Immature natural killer cell (primary cell): ENCODE measurements around the gene IMMP2L. TPM values are rescaled to one million over a fixed set of nuclear protein-coding genes. Genes with fewer than 3 reads are reported as not detected.
"Not testable (repeated sequence)": the region's sequence is repeated elsewhere in the genome, so short reads cannot be mapped to it uniquely, and the experiment has no call there.

Experiments
- DNase-seq, 3 donors: peaks; one replicate each; pipeline ENCODE4 v3.0.0; 2022; ENCODE audit warnings: mixed read lengths in 1 of 3
- H3K27ac Mint-ChIP-seq, 6 donors: one replicate each; pipeline ENCODE4 v1.8.0; 2020; ENCODE audit warnings: mixed read lengths in 6 of 6, mild to moderate bottlenecking in 5 of 6, inconsistent platforms in 4 of 6, moderate library complexity in 3 of 6
- H3K27me3 Mint-ChIP-seq, 3 donors: one replicate each; pipeline ENCODE4 v1.8.0; 2020 to 2021; ENCODE audit warnings: low read depth in 3 of 3, mild to moderate bottlenecking in 3 of 3, mixed read lengths in 3 of 3, moderate library complexity in 3 of 3, inconsistent platforms in 1 of 3
- H3K36me3 Mint-ChIP-seq, 3 donors: one replicate each; pipeline ENCODE4 v1.8.0; 2020; ENCODE audit warnings: mixed read lengths in 3 of 3, inconsistent platforms in 2 of 3, mild to moderate bottlenecking in 2 of 3
- H3K4me1 Mint-ChIP-seq, 2 donors: one replicate each; pipeline ENCODE4 v1.8.0; 2020; ENCODE audit warnings: inconsistent platforms in 2 of 2, mild to moderate bottlenecking in 2 of 2, mixed read lengths in 2 of 2, moderate library complexity in 1 of 2
- H3K4me3 Mint-ChIP-seq, 5 donors: one replicate each; pipeline ENCODE4 v1.8.0; 2020; ENCODE audit warnings: mild to moderate bottlenecking in 5 of 5, mixed read lengths in 5 of 5, inconsistent platforms in 3 of 5, moderate library complexity in 3 of 5
- H3K9me3 Mint-ChIP-seq, 6 donors: one replicate each; pipeline ENCODE4 v1.8.0; 2020; ENCODE audit warnings: mild to moderate bottlenecking in 6 of 6, mixed read lengths in 6 of 6, inconsistent platforms in 4 of 6, moderate library complexity in 3 of 6
- polyA plus RNA-seq, 3 donors: library from polyadenylated mRNA; unstranded; fragments of 300-500 nt; fragmentation: Illumina TruSeq; gene quantifications; one replicate each; pipeline ENCODE4 v1.2.3, GENCODE V29; 2021

Gene IMMP2L
- polyA plus RNA-seq, 3 donors from 2014 or later = 17.0 to 20.7 TPM; not detected in 1

DNA sequence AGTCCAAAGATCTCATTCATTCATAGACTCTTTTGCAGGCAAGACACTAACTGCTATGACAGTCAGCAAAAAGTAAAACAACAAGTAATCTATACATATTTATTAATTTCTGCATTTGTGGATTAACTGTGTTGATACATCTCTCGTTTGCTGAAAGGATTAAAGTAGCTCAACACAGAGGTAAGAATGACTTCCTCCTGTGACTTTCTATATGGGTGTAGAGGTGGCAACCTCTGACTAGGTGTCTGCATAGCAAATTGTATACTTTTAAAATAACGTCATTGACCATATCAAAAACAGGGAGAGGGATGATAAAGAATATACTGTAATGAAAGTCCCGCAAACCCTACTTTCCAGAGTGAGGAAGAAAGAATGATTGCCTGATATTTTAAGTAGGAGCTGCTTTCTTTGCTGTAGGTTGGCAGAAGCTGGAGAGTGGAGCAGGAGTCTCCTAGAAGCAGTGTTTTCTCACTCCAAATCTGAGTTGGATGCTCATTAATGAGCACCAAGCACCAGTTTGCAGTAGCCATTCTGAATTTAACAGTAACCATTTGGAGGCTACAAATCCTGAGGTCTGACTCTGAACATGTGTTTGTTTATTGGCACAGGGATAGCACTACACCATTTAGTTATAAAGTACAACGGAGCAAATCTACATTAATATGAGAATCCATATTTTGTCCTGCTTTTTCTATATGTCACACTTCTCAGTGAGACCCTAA, 480.6 kb downstream of the IMMP2L start:
- Mint-ChIP-seq H3K4me3 (no peak overlapping the region), H3K36me3 (no peaks in the 10 kb centered on the region), H3K27ac (no peak overlapping the region), H3K4me1 (peaks cover 22 to 29% of the 10 kb centered on the region in 2 donors), H3K9me3 (no peaks in the 10 kb centered on the region), H3K27me3 (no peaks in the 10 kb centered on the region)
- no peak for DNase-seq

DNA sequence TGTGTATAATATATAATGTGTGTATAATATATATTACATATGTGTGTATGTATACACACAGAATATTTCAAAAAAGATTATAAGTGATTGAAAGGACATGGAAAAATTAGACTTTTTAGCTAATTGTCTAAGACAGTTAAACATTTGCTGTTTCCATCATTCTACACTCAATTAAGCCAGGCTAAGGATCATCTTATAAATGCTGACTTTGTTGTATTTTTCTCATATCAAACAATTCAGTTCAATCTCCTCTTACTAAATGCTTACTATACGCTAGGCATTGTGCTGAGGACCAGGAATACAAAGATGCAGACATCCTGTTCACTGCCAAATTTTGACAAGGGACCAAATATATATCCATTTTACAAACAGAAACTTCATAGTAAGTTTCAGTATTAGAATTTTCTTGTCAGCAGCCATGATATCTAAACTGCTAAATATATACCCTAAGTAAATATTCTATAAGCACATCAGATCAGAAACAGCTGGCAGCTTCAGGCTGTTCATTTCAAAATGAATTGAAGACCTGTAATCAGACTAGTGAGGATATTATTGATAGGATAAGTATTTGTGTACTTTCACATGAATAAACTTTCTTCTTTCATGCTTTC, 481.7 kb downstream of the IMMP2L start:
- H3K36me3 Mint-ChIP-seq = no peaks in the 10 kb centered on the region
- H3K27ac Mint-ChIP-seq = no peak overlapping the region
- no peak overlapping the region for H3K4me3 Mint-ChIP-seq

DNA sequence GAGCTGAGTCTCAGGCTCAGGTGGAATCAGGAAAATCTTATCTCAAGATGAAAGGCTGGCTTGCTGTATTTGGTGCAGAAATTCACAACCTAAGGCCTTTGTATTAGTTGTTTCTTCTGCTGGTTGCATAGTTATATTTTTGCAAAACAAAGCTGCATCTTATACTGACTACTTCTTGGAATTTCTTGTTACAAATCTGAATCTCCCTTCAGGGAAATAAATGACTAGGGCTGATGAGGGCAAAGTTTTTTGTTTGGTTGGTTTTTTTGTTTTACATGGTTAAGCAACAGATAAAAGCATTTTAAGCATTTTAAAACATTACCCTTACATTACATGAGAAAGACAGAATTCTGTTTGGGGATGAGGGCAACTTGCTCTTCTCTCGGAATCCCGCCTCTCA, 485.3 kb downstream of the IMMP2L start:
- H3K27me3 Mint-ChIP-seq = no peaks in the 10 kb centered on the region
- no peak overlapping the region for H3K27ac Mint-ChIP-seq
- no peaks in the 10 kb centered on the region for H3K36me3 Mint-ChIP-seq
- peaks cover 15 to 17% of the 10 kb centered on the region in 2 donors for H3K4me1 Mint-ChIP-seq
- no peak overlapping the region for H3K4me3 Mint-ChIP-seq
- H3K9me3 Mint-ChIP-seq = peaks cover 0 to 11% (median 3%) of the 10 kb centered on the region in 6 donors
- no peak for DNase-seq

More for the DNA sequence above, 481.7 kb downstream of the IMMP2L start:
- no peak for DNase-seq
- Mint-ChIP-seq H3K4me1 (peaks cover 22 to 29% of the 10 kb centered on the region in 2 donors), H3K27me3 (no peaks in the 10 kb centered on the region), H3K9me3 (peaks cover 0 to 5% (median 0%) of the 10 kb centered on the region in 6 donors)

DNA sequence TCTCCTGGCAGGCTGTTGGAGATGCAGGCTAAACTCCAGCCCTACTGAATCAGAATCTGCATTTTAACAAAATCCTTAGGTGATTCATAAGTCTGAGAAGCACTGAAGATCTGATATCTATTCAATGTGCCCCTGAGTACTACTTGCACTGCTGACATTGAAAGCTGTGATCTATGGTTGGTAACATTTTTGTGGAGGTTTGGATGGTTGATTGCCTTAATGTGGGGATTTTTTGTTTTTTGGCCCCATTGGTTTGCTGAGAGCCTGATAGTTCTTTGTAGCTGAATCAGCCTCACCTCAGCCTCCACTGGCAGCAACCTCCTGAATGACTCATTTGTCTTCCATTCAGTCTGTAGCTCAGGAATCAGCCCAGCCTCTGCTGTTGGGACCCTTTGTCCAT, 486.1 kb downstream of the IMMP2L start:
- DNase-seq = no peak
- Mint-ChIP-seq H3K4me3 (no peak overlapping the region), H3K27me3 (no peaks in the 10 kb centered on the region), H3K4me1 (peaks cover 10 to 13% of the 10 kb centered on the region in 2 donors), H3K9me3 (peaks cover 0 to 13% (median 3%) of the 10 kb centered on the region in 6 donors), H3K27ac (no peak overlapping the region), H3K36me3 (no peaks in the 10 kb centered on the region)

DNA sequence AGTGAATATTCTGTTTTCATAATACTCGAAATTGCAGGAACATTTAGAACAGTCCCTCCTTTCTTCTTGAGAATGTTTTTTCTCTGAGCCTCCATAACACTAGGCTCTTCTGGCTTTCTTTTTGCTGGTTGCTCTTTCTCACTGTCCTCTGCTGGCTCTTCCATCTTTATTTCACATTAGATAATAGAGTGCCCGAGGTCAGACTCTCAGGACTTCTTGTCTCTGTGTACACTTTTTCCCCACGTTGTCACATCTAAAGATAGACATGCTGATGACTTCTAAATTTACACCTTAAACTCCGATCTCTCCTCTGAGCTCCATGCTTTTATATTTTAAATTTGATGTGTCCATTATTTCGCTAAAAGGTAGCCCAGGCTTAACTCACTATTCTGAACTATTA, 486.8 kb downstream of the IMMP2L start:
- H3K4me3 Mint-ChIP-seq = no peak overlapping the region
- H3K9me3 Mint-ChIP-seq = peaks cover 0 to 13% (median 3%) of the 10 kb centered on the region in 6 donors
- no peak overlapping the region for H3K27ac Mint-ChIP-seq
- H3K4me1 Mint-ChIP-seq = peaks cover 10 to 13% of the 10 kb centered on the region in 2 donors
- no peak for DNase-seq
- H3K36me3 Mint-ChIP-seq = no peaks in the 10 kb centered on the region
- no peaks in the 10 kb centered on the region for H3K27me3 Mint-ChIP-seq

DNA sequence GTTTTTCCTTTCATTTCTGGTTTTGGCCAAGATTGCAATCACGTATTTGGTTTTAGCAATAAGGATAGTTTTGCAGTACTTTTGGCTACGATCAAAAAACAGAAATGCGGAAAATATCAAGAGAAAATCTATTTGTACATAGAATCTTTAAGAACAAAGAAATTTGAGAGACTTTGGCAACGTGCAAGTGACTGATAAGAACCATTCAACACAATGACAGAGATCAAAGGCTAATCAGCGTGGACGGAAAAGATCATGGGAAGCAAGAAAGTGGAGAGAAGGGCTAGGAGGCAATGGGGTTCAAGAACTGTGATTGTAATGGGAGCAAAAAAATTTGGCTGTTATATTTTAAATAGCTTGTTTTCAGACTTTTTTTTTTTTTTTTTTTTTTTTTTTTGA, 487.5 kb downstream of the IMMP2L start:
- no peak for DNase-seq
- no peaks in the 10 kb centered on the region for H3K27me3 Mint-ChIP-seq
- H3K36me3 Mint-ChIP-seq = no peaks in the 10 kb centered on the region
- no peak overlapping the region for H3K27ac Mint-ChIP-seq
- H3K4me1 Mint-ChIP-seq = peaks cover 10 to 13% of the 10 kb centered on the region in 2 donors
- peaks cover 0 to 13% (median 3%) of the 10 kb centered on the region in 6 donors for H3K9me3 Mint-ChIP-seq
- H3K4me3 Mint-ChIP-seq = no peak overlapping the region

DNA sequence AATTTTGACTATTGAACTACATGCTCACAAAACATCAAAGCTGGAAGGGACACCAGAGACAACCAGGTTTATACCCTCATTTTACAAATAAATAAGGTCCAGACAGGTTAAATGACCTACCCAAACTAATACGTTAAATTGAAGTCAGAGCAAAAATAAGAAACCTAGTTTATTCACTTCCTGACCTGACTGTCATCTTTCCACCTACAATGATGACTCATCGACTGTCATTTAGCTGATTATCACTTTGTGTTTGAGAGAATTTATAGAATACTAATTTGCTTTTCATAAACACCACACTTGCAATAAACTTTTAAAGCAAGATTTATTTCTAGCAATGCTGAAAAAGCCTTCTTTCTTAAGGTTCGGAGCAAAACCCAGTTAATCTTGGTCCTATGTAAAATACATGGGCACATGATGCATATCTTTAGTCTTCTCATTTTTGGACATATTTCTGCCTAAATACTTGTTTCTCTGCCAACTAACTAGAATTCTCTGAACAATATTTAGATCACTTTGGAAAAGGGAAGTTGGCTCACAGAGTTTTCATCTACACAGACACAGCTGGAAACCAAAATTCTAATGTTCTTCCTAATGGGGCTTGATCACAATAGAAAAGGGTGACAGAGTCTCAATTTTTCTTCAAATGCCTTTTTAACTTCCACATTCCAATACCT, 488.1 kb downstream of the IMMP2L start:
- no peak for DNase-seq
- Mint-ChIP-seq H3K27ac (no peak overlapping the region), H3K27me3 (no peaks in the 10 kb centered on the region), H3K9me3 (peaks cover 0 to 13% (median 3%) of the 10 kb centered on the region in 6 donors), H3K36me3 (no peaks in the 10 kb centered on the region), H3K4me3 (no peak overlapping the region), H3K4me1 (peaks cover 10 to 13% of the 10 kb centered on the region in 2 donors)

DNA sequence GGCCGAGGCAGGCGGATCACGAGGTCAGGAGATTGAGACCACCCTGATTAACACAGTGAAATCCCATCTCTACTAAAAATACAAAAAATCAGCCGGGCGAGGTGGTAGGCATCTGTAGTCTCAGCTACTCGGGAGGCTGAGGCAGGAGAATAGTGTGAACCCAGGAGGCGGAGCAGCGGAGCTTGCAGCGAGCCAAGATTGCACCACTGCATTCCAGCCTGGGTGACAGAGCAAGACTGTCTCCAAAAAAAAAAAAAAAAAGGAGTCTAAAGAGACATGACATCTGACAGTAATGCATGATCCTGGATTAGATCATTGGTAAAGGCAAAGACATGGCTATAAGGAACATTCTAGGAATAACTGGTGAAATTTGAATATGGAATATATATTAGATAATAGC, 489.6 kb downstream of the IMMP2L start:
- H3K36me3 Mint-ChIP-seq, H3K27me3 Mint-ChIP-seq, H3K4me3 Mint-ChIP-seq, H3K27ac Mint-ChIP-seq, DNase-seq: not testable (repeated sequence)
- peaks cover 10 to 13% of the 10 kb centered on the region in 2 donors for H3K4me1 Mint-ChIP-seq
- peaks cover 0 to 13% (median 3%) of the 10 kb centered on the region in 6 donors for H3K9me3 Mint-ChIP-seq

DNA sequence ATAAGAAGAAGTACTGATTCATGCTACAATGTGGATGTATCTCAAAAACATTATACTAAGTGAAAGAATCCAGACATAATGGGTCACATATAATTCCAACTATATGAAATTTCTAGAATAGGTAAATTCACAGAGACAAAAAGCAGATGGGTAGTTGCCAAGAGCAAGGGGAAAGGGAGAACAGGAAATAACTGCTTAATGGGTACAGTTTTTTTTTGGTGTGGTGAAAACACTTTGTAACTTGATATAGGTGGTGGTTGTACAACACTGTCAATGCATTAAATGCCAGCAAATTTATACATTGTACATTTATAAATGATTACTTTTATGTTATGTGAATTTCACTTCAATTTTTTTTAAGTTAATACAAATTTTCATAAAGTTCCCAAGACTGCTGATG, 490.7 kb downstream of the IMMP2L start:
- Mint-ChIP-seq H3K9me3 (peaks cover 0 to 13% (median 3%) of the 10 kb centered on the region in 6 donors), H3K27ac (no peak overlapping the region), H3K4me1 (peaks cover 10 to 13% of the 10 kb centered on the region in 2 donors), H3K4me3 (no peak overlapping the region), H3K27me3 (no peaks in the 10 kb centered on the region), H3K36me3 (no peaks in the 10 kb centered on the region)
- DNase-seq = no peak

DNA sequence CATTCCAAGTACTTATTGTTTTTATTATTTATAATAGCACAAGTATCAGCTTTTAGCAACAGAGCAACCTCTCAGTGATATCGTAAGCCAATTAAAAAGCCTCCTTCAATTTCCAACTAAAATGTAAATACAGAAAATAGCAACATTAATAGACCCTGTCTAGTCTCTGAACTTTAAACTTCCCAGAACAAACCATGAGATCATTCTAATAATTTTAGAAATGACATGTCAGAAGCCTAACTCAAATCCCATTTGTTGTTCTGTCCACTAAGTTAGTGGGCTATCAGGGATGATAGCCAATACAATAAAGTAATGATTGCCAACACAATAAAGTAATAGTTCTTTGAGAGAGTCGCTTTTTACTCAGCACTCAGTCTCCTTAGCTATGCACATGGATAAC, 493.7 kb downstream of the IMMP2L start:
- Mint-ChIP-seq H3K4me3 (no peak overlapping the region), H3K27me3 (no peaks in the 10 kb centered on the region), H3K36me3 (peaks cover 0 to 3% (median 2%) of the 10 kb centered on the region in 3 donors), H3K4me1 (peaks cover under 1 to 2% of the 10 kb centered on the region in 2 donors), H3K27ac (no peak overlapping the region), H3K9me3 (peaks cover 0 to 14% (median 5%) of the 10 kb centered on the region in 6 donors)
- DNase-seq = no peak

DNA sequence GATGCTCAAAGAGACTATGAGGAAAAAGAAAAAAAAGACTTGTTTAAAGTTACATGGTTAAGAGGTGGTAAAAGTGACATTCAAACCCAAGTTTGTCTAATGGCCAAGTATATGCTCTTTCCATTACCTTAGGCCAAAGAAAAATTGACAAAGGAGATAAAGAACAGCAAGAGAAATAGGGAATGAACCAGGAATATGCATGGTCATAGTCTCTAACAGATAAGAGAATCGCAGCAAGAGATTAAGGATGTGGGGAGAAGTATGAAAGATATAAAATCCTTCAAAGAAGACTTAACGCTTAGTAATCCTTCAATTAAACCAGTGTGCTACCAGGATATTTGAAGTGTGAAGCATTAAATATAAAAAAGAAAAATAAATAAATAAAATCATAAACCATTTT, 494.6 kb downstream of the IMMP2L start:
- Mint-ChIP-seq H3K27ac (no peak overlapping the region), H3K4me1 (peaks cover 0 to 2% of the 10 kb centered on the region in 2 donors), H3K9me3 (peaks cover 0 to 18% (median 7%) of the 10 kb centered on the region in 6 donors), H3K4me3 (no peak overlapping the region), H3K36me3 (peaks cover 3 to 7% (median 5%) of the 10 kb centered on the region in 3 donors), H3K27me3 (no peaks in the 10 kb centered on the region)
- DNase-seq = no peak

DNA sequence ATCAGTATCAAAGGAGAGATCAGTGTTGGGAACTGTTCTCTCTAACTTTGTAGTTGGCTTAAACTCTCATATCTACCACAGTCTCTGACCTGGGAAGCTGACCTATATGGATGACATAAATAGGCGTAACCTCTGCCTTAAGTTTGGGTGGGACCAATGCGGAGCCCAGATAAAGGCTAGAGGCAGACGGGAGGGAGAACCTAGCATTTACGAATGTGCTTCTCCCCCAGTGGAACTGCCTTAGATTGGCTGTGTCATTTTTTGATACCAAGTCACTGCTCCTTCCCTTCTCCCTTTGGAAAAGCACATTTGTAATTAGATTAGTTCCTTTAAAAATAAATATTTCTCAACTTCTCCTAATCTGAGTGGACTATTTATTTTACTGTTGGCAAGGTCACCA, 495.0 kb downstream of the IMMP2L start:
- H3K4me3 Mint-ChIP-seq = no peak overlapping the region
- H3K36me3 Mint-ChIP-seq = peaks cover 3 to 7% (median 5%) of the 10 kb centered on the region in 3 donors
- H3K27ac Mint-ChIP-seq = no peak overlapping the region
- peaks cover 0 to 2% of the 10 kb centered on the region in 2 donors for H3K4me1 Mint-ChIP-seq
- H3K9me3 Mint-ChIP-seq = peaks cover 0 to 18% (median 10%) of the 10 kb centered on the region in 6 donors
- peaks cover 0 to 2% (median 0%) of the 10 kb centered on the region in 3 donors for H3K27me3 Mint-ChIP-seq
- DNase-seq = no peak

DNA sequence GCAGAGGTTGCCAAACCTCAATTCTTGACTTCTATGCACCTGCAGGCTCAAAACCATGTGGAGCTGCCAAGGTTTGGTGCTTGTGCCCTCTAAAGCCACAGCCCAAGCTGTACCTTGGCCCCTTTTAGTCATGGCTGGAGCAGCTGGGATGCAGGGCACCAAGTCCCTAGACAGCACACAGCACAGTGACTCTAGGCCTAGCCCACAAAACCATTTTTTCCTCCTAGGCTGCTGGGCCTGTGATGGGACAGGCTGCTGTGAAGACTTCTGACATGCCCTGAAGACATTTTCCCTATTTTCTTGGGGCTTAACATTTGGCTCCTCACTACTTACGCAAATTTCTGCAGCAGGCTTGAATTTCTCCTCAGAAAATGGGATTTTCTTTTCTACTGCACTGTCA, 499.1 kb downstream of the IMMP2L start:
- Mint-ChIP-seq H3K9me3 (peaks cover 0 to 18% (median 12%) of the 10 kb centered on the region in 6 donors), H3K4me1 (no peaks in the 10 kb centered on the region), H3K27ac (no peak overlapping the region), H3K4me3 (no peak overlapping the region), H3K36me3 (peaks cover 3 to 7% (median 5%) of the 10 kb centered on the region in 3 donors), H3K27me3 (peaks cover 0 to 2% (median 2%) of the 10 kb centered on the region in 3 donors)
- DNase-seq = no peak

DNA sequence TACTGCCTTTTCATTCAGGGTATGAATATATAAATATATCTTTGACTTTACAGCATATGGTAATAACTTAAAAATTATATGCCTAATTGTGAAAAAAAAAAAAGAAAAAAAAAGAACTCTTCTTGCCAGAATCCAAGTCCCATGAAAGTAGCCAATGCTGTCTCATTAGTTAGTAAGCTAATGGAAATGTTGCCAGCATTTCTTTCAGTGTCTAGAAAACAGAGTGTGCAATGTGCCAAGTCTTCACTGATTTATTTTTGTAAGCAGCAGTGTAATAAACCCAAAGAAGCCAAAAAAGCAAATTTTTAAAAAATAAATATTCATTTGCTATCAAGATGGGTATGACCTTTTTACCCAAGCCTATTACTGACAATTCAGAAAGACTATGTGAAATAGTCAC, 502.5 kb downstream of the IMMP2L start:
- H3K36me3 Mint-ChIP-seq = peaks cover 3 to 10% (median 5%) of the 10 kb centered on the region in 3 donors
- H3K9me3 Mint-ChIP-seq = peaks cover 0 to 16% (median 11%) of the 10 kb centered on the region in 6 donors
- H3K4me3 Mint-ChIP-seq = no peak overlapping the region
- H3K27me3 Mint-ChIP-seq = peaks cover 0 to 2% (median 2%) of the 10 kb centered on the region in 3 donors
- H3K27ac Mint-ChIP-seq = no peak overlapping the region
- DNase-seq = no peak
- H3K4me1 Mint-ChIP-seq = no peaks in the 10 kb centered on the region
